Osteocyte (in vitro differentiated cells): ENCODE results near the gene PKLR. TPM values are rescaled to one million over a fixed set of nuclear protein-coding genes. Genes with fewer than 3 reads are reported as not detected.

Experiments
- DNase-seq: peaks from one replicate; pipeline ENCODE4 v3.0.0; 2021; ENCODE audit warnings: mixed read lengths; ENCODE audit not compliant: unreplicated experiment; ENCODE audit errors: extremely low spot score
- H3K27ac Mint-ChIP-seq: one replicate; pipeline ENCODE4 v1.8.0; 2021; ENCODE audit warnings: mild to moderate bottlenecking, mixed read lengths; ENCODE audit not compliant: unreplicated experiment
- H3K27me3 Mint-ChIP-seq: one replicate; pipeline ENCODE4 v1.8.0; 2021; ENCODE audit warnings: mixed read lengths; ENCODE audit not compliant: unreplicated experiment
- H3K36me3 Mint-ChIP-seq: one replicate; pipeline ENCODE4 v1.8.0; 2021; ENCODE audit warnings: mixed read lengths; ENCODE audit not compliant: unreplicated experiment
- H3K4me1 Mint-ChIP-seq: one replicate; pipeline ENCODE4 v1.8.0; 2021; ENCODE audit warnings: mixed read lengths; ENCODE audit not compliant: unreplicated experiment
- H3K4me3 Mint-ChIP-seq: one replicate; pipeline ENCODE4 v1.8.0; 2021; ENCODE audit warnings: mild to moderate bottlenecking, moderate library complexity, mixed read lengths; ENCODE audit not compliant: unreplicated experiment
- H3K9me3 Mint-ChIP-seq: one replicate; pipeline ENCODE4 v1.8.0; 2021; ENCODE audit warnings: mixed read lengths; ENCODE audit not compliant: unreplicated experiment
- total RNA-seq: library from RNA; stranded (reverse); gene quantifications from 2 replicates; pipeline ENCODE4 v1.2.1, GENCODE V29; 2021
- TF ChIP-seq, protein P1 (sequence below): fragments of 200-600 bp; sonication (generic); IDR thresholded peaks from 2 replicates; pipeline ENCODE4 v1.5.0; 2021; ENCODE audit warnings: antibody characterized with exemption, mild to moderate bottlenecking, moderate library complexity

The PKLR gene
- total RNA-seq, 1 donor from 2014 or later: not detected

DNA sequence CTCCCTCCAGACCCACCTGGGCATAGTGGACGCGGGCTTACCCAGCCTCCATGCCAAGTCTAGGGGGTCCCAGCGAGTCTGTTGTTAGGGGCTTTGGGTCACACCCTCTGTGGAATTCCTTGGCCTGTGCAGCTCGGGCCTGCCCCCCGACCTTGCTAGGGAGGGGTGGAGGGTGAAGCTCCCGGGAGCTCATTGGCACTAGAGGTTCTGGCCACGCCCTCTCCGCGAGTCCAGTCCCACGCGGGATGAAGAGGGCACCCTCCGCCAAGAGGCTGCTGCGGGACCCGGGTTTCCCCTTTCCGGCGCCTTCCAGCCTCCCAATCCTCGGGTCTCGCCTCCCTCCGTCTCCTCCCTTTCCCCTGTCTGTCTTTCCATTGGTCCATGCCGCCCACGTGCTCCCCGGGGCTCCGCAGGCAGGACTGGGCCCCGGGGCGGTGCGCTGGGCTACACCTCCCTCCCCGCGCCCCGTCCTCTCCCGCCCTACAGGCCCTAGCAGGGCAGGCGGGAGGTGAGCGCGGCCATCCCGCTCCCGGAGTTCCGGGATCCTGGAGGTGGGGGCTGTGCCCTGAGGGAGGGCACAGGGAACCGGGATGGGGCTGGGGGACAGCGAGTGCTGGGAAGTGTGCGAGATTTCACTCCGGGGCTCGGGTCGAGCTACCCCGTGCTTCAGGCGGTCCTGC, 22.9 kb upstream of the PKLR start:
- Mint-ChIP-seq H3K27me3 (no peaks in the 10 kb centered on the region), H3K36me3 (peaks cover 3% of the 10 kb centered on the region), H3K4me3 (peak overlapping the region; percentile 86), H3K9me3 (no peaks in the 10 kb centered on the region), H3K4me1 (peaks cover 32% of the 10 kb centered on the region), H3K27ac (peak overlapping the region; percentile 67)
- TF ChIP-seq, protein P1, sequence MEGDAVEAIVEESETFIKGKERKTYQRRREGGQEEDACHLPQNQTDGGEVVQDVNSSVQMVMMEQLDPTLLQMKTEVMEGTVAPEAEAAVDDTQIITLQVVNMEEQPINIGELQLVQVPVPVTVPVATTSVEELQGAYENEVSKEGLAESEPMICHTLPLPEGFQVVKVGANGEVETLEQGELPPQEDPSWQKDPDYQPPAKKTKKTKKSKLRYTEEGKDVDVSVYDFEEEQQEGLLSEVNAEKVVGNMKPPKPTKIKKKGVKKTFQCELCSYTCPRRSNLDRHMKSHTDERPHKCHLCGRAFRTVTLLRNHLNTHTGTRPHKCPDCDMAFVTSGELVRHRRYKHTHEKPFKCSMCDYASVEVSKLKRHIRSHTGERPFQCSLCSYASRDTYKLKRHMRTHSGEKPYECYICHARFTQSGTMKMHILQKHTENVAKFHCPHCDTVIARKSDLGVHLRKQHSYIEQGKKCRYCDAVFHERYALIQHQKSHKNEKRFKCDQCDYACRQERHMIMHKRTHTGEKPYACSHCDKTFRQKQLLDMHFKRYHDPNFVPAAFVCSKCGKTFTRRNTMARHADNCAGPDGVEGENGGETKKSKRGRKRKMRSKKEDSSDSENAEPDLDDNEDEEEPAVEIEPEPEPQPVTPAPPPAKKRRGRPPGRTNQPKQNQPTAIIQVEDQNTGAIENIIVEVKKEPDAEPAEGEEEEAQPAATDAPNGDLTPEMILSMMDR: no peak
- peak; percentile 96 for DNase-seq

DNA sequence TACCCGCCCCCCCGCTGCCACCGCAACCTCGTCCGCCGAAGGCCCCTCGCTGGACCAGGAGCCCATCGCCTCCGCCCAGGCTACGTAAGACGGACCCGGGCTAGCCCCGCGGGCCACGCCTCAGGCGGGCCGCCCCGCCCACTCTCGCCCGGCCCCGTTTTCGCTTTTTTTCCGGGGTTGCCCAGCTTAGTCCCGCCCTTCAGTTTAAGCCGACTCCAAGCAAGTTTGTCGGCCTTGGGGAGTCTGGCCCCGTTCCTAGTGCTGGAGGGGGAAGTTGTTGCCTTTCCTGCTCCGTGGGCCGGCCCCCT, 22.4 kb upstream of the PKLR start:
- H3K4me3 Mint-ChIP-seq: peak overlapping the region; percentile 86
- H3K27me3 Mint-ChIP-seq: no peaks in the 10 kb centered on the region
- H3K36me3 Mint-ChIP-seq: peaks cover 8% of the 10 kb centered on the region
- TF ChIP-seq, protein P1: no peak
- peaks cover 32% of the 10 kb centered on the region for H3K4me1 Mint-ChIP-seq
- H3K9me3 Mint-ChIP-seq: no peaks in the 10 kb centered on the region
- DNase-seq: peak; percentile 93
- peak overlapping the region; percentile 67 for H3K27ac Mint-ChIP-seq

DNA sequence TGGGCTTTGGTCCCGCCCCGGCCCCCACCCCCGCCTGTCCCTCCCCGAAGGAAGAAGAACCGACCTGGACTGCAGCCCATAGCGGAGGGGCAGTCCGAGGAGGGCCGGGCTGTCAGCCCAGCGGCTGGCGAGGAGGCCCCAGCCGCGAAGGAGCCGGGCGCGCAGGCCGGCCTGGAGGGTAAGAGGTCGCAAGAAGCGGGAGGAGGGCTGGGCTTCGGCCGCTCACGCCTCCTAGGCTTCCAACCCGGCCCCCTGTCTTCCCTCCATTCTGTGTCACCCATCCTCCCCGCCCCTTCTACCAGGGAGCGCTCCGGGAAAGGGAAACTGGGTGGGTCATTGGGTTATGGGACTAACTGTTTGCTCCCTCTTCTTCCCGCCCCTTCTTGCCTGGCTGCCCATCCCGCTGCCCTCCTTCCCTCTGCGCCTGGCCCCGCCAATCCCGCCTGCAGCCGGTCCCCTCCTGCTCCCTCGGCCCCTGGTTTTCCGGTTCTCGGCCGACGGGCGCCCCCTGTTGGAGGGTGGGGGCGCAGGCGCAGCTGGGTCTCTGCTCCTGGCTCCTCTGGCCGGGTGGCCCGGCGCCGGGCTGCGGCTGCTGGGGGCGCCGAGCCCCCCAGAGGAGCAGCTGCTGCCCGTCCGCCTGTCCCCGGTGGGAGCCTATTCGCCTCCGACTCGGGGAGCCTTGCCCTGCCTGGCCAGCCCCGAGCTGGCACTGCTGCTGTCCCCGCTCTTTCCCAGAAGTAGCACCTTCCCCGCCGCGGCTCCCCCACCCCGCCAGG, 21.9 kb upstream of the PKLR start:
- Mint-ChIP-seq H3K27me3 (no peaks in the 10 kb centered on the region), H3K9me3 (no peaks in the 10 kb centered on the region), H3K4me1 (peaks cover 32% of the 10 kb centered on the region), H3K4me3 (peak overlapping the region; percentile 86), H3K27ac (peak overlapping the region; percentile 80), H3K36me3 (peaks cover 8% of the 10 kb centered on the region)
- TF ChIP-seq, protein P1: peak; percentile 97
- DNase-seq: peak; percentile 98

DNA sequence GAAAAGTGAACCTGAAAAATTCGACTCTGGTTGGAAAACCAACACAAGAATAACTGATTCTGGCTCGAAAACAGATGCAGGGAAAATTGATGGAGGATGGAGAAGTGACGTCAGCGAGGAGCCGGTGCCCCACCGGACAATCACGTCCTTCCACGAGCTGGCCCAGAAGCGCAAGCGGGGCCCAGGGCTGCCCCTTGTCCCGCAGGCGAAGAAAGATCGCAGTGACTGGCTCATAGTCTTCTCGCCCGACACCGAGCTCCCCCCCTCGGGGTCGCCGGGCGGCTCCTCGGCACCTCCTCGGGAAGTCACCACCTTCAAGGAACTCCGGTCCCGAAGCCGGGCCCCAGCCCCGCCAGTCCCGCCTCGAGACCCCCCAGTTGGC, 21.3 kb upstream of the PKLR start:
- Mint-ChIP-seq H3K27ac (peak overlapping the region; percentile 83), H3K4me1 (peaks cover 32% of the 10 kb centered on the region), H3K4me3 (peak overlapping the region; percentile 86), H3K36me3 (peaks cover 5% of the 10 kb centered on the region), H3K27me3 (no peaks in the 10 kb centered on the region), H3K9me3 (no peaks in the 10 kb centered on the region)
- TF ChIP-seq, protein P1: no peak
- no peak for DNase-seq
